A549 (cell line): ENCODE results near the gene CNOT11. TPM values are rescaled to one million over a fixed set of nuclear protein-coding genes. Genes with fewer than 3 reads are reported as not detected.

Source experiments
- ATAC-seq, 2 experiments: fragments of 200-7000 bp in 1 of 2; fragments of >200 bp in 1 of 2; cut with Nextera tagmentation in 1 of 2; cut with Tn5 transposase in 1 of 2; 3 replicates each; pipeline versions ENCODE4 v1.8.0 to v1.9.1; 2018 to 2020; ENCODE audit warnings: mild to moderate bottlenecking in 1 of 2, moderate library complexity in 1 of 2
- CTCF ChIA-PET: fragments of 300-600 bp; sonication (Branson Sonifier 250); formaldehyde crosslinking; extraction: SDS; loops from one replicate; lab custom pipeline; 2021; ENCODE audit warnings: antibody characterized with exemption, inconsistent platforms; lab: Yijun Ruan, JAX
- POLR2A ChIA-PET: fragments of 350-600 bp; formaldehyde crosslinking; extraction: SDS; loops from one replicate; lab custom pipeline; 2021; ENCODE audit warnings: antibody characterized with exemption, inconsistent platforms; lab: Yijun Ruan, JAX
- DNase-seq, 2 experiments: peaks; one replicate each; pipeline versions ENCODE4 v3.0.0 to v3.0.0-alpha.2; 2011 to 2016; ENCODE audit warnings: low read depth in 1 of 2, low spot score in 1 of 2
- FAIRE-seq: peaks from 2 replicates; lab custom pipeline; 2011; peaks lifted over from hg19 to GRCh38; lab: Jason Lieb, UNC
- H3K27ac ChIP-seq, 2 experiments: fragments of >200 bp; sonication (Bioruptor Twin); formaldehyde crosslinking; 3 replicates each; pipeline ENCODE4 v1.5.1; 2016 to 2017
- H3K4me1 ChIP-seq: fragments of >200 bp; sonication (Bioruptor Twin); formaldehyde crosslinking; 3 replicates; pipeline ENCODE4 v1.6.1; 2016
- H3K4me2 ChIP-seq: fragments of >200 bp; sonication (Bioruptor Twin); formaldehyde crosslinking; 3 replicates; pipeline ENCODE4 v1.6.1; 2016
- H3K4me3 ChIP-seq: fragments of >200 bp; sonication (Bioruptor Twin); formaldehyde crosslinking; 3 replicates; pipeline ENCODE4 v1.5.1; 2016
- H3K9me3 ChIP-seq: fragments of >200 bp; sonication (Bioruptor Twin); formaldehyde crosslinking; 3 replicates; pipeline ENCODE4 v1.6.1; 2016
- CBX2 ChIP-seq: fragments of 200-600 bp; sonication (generic); IDR thresholded peaks from 2 replicates; pipeline ENCODE4 v1.6.1; 2016; ENCODE audit warnings: low read depth, mild to moderate bottlenecking, borderline replicate concordance
- CHD2 ChIP-seq: fragments of 150-350 bp; IDR thresholded peaks from 2 replicates; pipeline ENCODE4 v1.6.1; 2014; ENCODE audit warnings: low read length; ENCODE audit not compliant: partially characterized antibody
- CTCF ChIP-seq: fragments of >200 bp; sonication (Bioruptor Twin); formaldehyde crosslinking; IDR thresholded peaks from 3 replicates; pipeline ENCODE4 v1.5.1; 2016
- EHF ChIP-seq: fragments of 250-450 bp; sonication (Bioruptor Pico); IDR thresholded peaks from 2 replicates; pipeline ENCODE4 v1.5.0; 2020; ENCODE audit warnings: mild to moderate bottlenecking
- EHMT2 ChIP-seq: fragments of 200-600 bp; sonication (generic); IDR thresholded peaks from 2 replicates; pipeline ENCODE4 v1.6.1; 2016; ENCODE audit warnings: antibody characterized with exemption, low read depth, mild to moderate bottlenecking, moderate library complexity
- EP300 ChIP-seq, 2 experiments: fragments of >200 bp; sonication (Bioruptor Twin); formaldehyde crosslinking; IDR thresholded peaks; 2 replicates in 1 of 2; 3 replicates in 1 of 2; pipeline ENCODE4 v1.6.1; 2016 to 2017
- ESRRA ChIP-seq: fragments of 150-350 bp; IDR thresholded peaks from 2 replicates; pipeline ENCODE4 v1.6.1; 2014; ENCODE audit warnings: mild to moderate bottlenecking, low read length, borderline replicate concordance
- JUN ChIP-seq, 2 experiments: fragments of >200 bp; sonication (Bioruptor Twin); formaldehyde crosslinking; IDR thresholded peaks; 2 replicates in 1 of 2; 3 replicates in 1 of 2; pipeline ENCODE4 v1.6.1; 2016 to 2017
- MAZ ChIP-seq: fragments of 150-350 bp; IDR thresholded peaks from 2 replicates; pipeline ENCODE4 v1.6.1; 2014; ENCODE audit warnings: antibody characterized with exemption, low read depth, low read length, borderline replicate concordance
- MYC ChIP-seq: IDR thresholded peaks from 2 replicates; pipeline ENCODE4 v1.6.1; 2012; ENCODE audit warnings: mild to moderate bottlenecking, inconsistent platforms, low read length, improper control_type of control experiment, borderline replicate concordance
- NFE2L2 ChIP-seq: fragments of 150-350 bp; conservative IDR thresholded peaks from 2 replicates; pipeline ENCODE4 v1.6.1; 2014; ENCODE audit warnings: low read length
- NPAS2 ChIP-seq: fragments of 250-450 bp; sonication (Bioruptor Pico); IDR thresholded peaks from 2 replicates; pipeline ENCODE4 v1.8.0; 2022; ENCODE audit warnings: mild to moderate bottlenecking, moderate library complexity, borderline replicate concordance
- PHF8 ChIP-seq: fragments of 200-600 bp; sonication (generic); IDR thresholded peaks from 2 replicates; pipeline ENCODE4 v1.6.1; 2016; ENCODE audit warnings: low read depth, mild to moderate bottlenecking, antibody characterized with exemption, moderate library complexity, borderline replicate concordance
- POLR2A ChIP-seq: IDR thresholded peaks from 2 replicates; pipeline ENCODE4 v1.6.1; 2012; ENCODE audit warnings: mild to moderate bottlenecking, low read length
- POLR2AphosphoS2 ChIP-seq: conservative IDR thresholded peaks from 2 replicates; pipeline ENCODE4 v1.6.1; 2012; ENCODE audit warnings: low read length, improper control_type of control experiment, inconsistent platforms
- RAD21 ChIP-seq, 2 experiments: fragments of >200 bp in 1 of 2; sonication (Bioruptor Twin) in 1 of 2; formaldehyde crosslinking in 1 of 2; IDR thresholded peaks in 1 of 2; conservative IDR thresholded peaks in 1 of 2; 2 replicates in 1 of 2; 3 replicates in 1 of 2; pipeline ENCODE4 v1.6.1; 2012 to 2018; ENCODE audit warnings: inconsistent platforms in 1 of 2
- REST ChIP-seq: fragments of 200-600 bp; sonication (generic); IDR thresholded peaks from 2 replicates; pipeline ENCODE4 v1.6.1; 2016; ENCODE audit warnings: antibody characterized with exemption, mild to moderate bottlenecking, moderate library complexity
- ZSCAN20 ChIP-seq: fragments of 250-450 bp; sonication (Bioruptor Pico); IDR thresholded peaks from 2 replicates; pipeline ENCODE4 v1.8.0; 2022; ENCODE audit warnings: mild to moderate bottlenecking, moderate library complexity
- WGBS: methylation state at CpG from one replicate; pipeline ENCODE4 v1.1.6; 2017; ENCODE audit errors: missing lambda C conversion rate; 5-methylcytosine and 5-hydroxymethylcytosine counted together
- polyA plus RNA-seq, 4 experiments: library from polyadenylated mRNA; depleted of rRNA in 3 of 4; stranded (reverse); fragments of >200 nt; fragmentation: RNase III in 1 of 4; extraction: RNeasy Plus Mini Kit Qiagen cat#74134 plus additional on column Dnase treatment in 1 of 4; gene quantifications; 2 replicates in 3 of 4; 3 replicates in 1 of 4; pipeline ENCODE4 v1.2.3, GENCODE V29; 2011 to 2017

Gene CNOT11
- polyA plus RNA-seq, 2 of the 4 experiments (the other 2 are of a cell fraction), result 35.8 to 76.7 TPM

GRCh38 chr2:101300836-101301235 lies 48.1 kb downstream of the CNOT11 start:
- Histone ChIP-seq H3K9me3 (no peaks in the 10 kb centered on the region), H3K4me3 (no peak overlapping the region), H3K27ac (no peak overlapping the region), H3K4me1 (peaks cover 18% of the 10 kb centered on the region), H3K4me2 (no peak overlapping the region)
- DNase-seq (no peak), ATAC-seq (no peak), FAIRE-seq (no peak)
- ChIA-PET CTCF (interaction anchor here (0.8 to 1.2 kb wide), 2 partner anchors 41 to 1055 kb away, joined by 3 to 4 read pairs; partner anchors contain the start of gene IL18R1), POLR2A (interaction anchor here (0.7 kb wide), 1 partner anchor 107 kb away, joined by 3 read pairs; no protein-coding TSS in a partner anchor)
- no peak for TF ChIP-seq ESRRA
- TF ChIP-seq CTCF, result no peak
- no peak for TF ChIP-seq EP300 (IDR thresholded peaks at IDR 0.05)
- no peak for TF ChIP-seq POLR2A
- no peak for TF ChIP-seq MAZ
- no peak for TF ChIP-seq CHD2
- 63% methylated on average over 7 of the region's 7 CpGs for WGBS

GRCh38 chr2:101302016-101302415 lies 49.3 kb downstream of the CNOT11 start:
- ATAC-seq, result no peak
- FAIRE-seq, result no peak
- no peak for DNase-seq

GRCh38 chr2:101303688-101304087 lies 51.0 kb downstream of the CNOT11 start:
- ATAC-seq (no peak), FAIRE-seq (no peak), DNase-seq (no peak)
- CTCF ChIA-PET, result interaction anchor here (1.2 kb wide), 1 partner anchor 150 kb away, joined by 3 read pairs; no protein-coding TSS in a partner anchor
- no peak for TF ChIP-seq PHF8
- no peak for TF ChIP-seq ZSCAN20 (CRISPR knock-in tag)
- no peak for TF ChIP-seq EHMT2
- no peak for TF ChIP-seq RAD21 (conservative IDR thresholded peaks at IDR 0.05 in 1 of 2, IDR thresholded peaks at IDR 0.05 in 1 of 2)
- no peak for TF ChIP-seq EHF (CRISPR knock-in tag)
- Histone ChIP-seq H3K4me3 (no peak overlapping the region), H3K27ac (no peak overlapping the region), H3K9me3 (no peaks in the 10 kb centered on the region), H3K4me1 (peaks cover 31% of the 10 kb centered on the region), H3K4me2 (no peak overlapping the region)
- POLR2A ChIA-PET, result no interaction called here
- 91% methylated on average over 1 of the region's 1 CpG for WGBS

More at GRCh38 chr2:101302016-101302415, 49.3 kb downstream of the CNOT11 start:
- no peaks in the 10 kb centered on the region for H3K9me3 ChIP-seq
- ChIA-PET CTCF (no interaction called here), POLR2A (no interaction called here)
- H3K4me2 ChIP-seq, result no peak overlapping the region
- peaks cover 25% of the 10 kb centered on the region for H3K4me1 ChIP-seq
- 72% methylated on average over 4 of the region's 4 CpGs for WGBS
- no peak overlapping the region for H3K27ac ChIP-seq
- no peak overlapping the region for H3K4me3 ChIP-seq
- TF ChIP-seq REST (no peak), POLR2A (no peak), MYC (no peak), PHF8 (no peak), JUN (IDR thresholded peaks at IDR 0.05) (no peak), CBX2 (no peak), POLR2AphosphoS2 (no peak), NFE2L2 (no peak), ZSCAN20 (CRISPR knock-in tag) (no peak), NPAS2 (CRISPR knock-in tag) (no peak)
- TF ChIP-seq, all 56 proteins: peak for 0
